Measurements from ENCODE around the gene SNHG17.
"Not testable (repeated sequence)": the region's sequence is repeated elsewhere in the genome, so short reads cannot be mapped to it uniquely, and the experiment has no call there.

SNHG17 gene

DNA sequence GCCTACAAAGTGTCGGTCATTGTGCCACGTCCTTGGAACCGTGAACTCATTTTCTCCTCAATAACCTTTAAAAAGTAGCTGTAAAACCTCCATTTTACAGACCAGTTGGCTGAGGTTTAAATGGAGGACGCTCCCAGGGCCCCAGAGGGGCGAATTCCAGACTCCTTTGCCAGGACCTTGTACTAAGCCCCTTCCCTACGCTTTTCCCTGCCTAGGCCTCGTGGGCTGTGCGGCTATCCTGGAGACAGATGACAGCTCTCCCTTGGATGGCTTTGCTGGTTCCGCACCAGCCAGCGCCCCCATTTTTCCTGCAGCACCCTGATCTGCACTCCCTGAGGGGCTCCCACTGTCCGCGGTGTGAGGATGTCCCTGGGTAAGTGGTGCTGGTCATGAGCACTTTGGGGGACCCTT lies 12.1 kb upstream of the SNHG17 start:
- Histone ChIP-seq H3K4me3 (ENCODE audit: extremely low read depth, insufficient read depth, low read length, poor library complexity, severe bottlenecking) (peak overlapping the region; percentile 88), H3K9me3 (ENCODE audit: control insufficient read depth, low read length) (no peaks in the 10 kb centered on the region), H3K36me3 (ENCODE audit: control insufficient read depth, insufficient read depth, low read length) (peaks cover 35% of the 10 kb centered on the region), H3K27ac (ENCODE audit: low read depth, low read length, severe bottlenecking) (no peak overlapping the region), H3K4me1 (ENCODE audit: control insufficient read depth, insufficient read depth, low read length, poor library complexity, severe bottlenecking) (peaks cover 29% of the 10 kb centered on the region)
- whole genome bisulfite sequencing, 2 experiments (ENCODE audit: insufficient coverage in 2 of 2) = 66 to 88% methylated on average over 9 to 10 of the region's 12 CpGs

DNA sequence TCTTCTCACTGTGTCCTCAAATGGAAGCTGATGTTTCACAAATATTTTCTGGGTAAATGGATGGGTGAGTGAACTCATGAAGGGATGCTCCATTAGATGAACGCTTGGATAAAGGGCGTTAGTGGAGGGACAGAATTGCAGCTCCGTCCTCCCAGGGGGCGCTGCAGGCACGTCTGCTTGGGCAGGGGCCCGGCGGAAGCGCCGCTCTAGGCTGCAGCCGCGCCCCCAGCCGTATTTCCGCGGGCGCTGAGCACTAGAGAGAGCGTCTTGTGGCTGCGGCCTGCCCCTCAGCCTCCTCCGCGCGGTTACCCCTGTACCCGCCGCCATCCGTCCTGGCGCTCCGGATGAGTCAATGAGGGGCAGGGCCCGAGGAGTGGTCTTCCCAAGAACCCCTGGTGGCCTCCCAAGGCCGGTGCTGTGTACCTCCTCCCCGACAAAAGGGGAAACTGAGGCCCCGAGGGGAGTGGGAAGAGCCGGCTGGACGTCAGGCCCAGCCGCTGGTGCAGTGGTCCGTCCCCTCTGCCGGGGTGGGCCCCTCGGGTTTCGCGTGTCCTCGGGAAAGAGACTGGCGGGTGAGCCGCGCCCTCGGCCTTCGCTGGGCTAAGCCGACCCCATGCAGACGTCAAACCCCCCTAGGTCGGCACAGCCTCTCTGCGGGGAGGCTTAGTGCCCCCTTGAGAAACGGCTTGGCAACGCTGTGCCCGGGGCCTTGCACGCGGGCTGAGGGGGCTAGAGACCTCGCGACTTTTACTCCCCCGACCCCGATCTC lies 11.5 kb upstream of the SNHG17 start:
- 4 to 6% methylated on average over 49 to 53 of the region's 56 CpGs for WGBS, 2 experiments (ENCODE audit: insufficient coverage in 2 of 2)
- Histone ChIP-seq H3K4me1 (ENCODE audit: control insufficient read depth, insufficient read depth, low read length, poor library complexity, severe bottlenecking) (peaks cover 26% of the 10 kb centered on the region), H3K27ac (ENCODE audit: low read depth, low read length, severe bottlenecking) (no peak overlapping the region), H3K4me3 (ENCODE audit: extremely low read depth, insufficient read depth, low read length, poor library complexity, severe bottlenecking) (peak overlapping the region; percentile 88), H3K9me3 (ENCODE audit: control insufficient read depth, low read length) (no peaks in the 10 kb centered on the region), H3K36me3 (ENCODE audit: control insufficient read depth, insufficient read depth, low read length) (peaks cover 35% of the 10 kb centered on the region)

DNA sequence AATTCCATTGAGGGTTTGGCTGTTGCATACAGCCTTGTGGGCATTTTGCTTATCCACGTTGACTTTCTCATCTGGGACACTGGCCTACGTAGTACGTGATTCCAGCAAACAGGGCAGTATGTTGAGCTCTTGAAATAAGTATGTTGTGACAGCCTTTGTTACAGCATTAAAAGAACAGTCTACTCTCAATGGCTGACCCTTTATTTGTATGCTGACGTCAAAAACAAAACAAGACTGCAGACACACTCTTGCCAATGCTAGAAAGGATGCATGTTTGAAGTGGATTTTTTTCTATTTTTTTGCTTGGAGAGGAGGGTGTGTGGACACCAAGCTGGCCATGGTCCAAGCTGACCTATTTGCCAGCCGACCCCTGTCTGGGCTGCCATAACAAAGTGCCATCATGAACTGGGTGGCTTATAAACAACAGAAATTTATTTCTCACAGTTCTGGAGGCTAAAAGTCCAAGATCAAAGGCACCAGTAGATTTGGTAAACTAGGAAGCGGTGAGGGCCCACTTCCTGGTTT lies 10.8 kb upstream of the SNHG17 start:
- peak overlapping the region; percentile 88 for H3K4me3 ChIP-seq (ENCODE audit: extremely low read depth, insufficient read depth, low read length, poor library complexity, severe bottlenecking)

DNA sequence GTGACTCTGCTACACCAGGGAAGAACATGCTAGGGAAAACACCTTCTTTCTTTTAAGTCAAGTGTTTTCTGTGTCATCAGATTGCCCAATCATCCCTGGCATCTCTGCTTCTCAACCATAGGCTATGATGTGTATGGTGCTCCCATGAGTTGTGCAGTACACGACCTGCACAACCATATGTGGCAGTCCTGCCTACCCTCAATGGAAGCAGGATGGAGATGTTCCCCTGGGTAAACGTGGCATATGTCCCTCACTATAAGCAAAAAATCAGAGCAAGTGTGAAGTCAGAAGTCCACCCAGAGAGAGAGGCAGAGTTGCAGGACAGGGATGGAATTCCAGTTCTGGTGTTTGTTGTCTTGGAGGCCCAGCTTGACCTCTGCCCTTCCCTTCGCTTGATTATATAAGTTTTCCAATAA lies 10.3 kb upstream of the SNHG17 start:
- Histone ChIP-seq H3K9me3 (ENCODE audit: control insufficient read depth, low read length) (no peaks in the 10 kb centered on the region), H3K27ac (ENCODE audit: low read depth, low read length, severe bottlenecking) (no peak overlapping the region), H3K36me3 (ENCODE audit: control insufficient read depth, insufficient read depth, low read length) (peaks cover 24% of the 10 kb centered on the region), H3K4me3 (ENCODE audit: extremely low read depth, insufficient read depth, low read length, poor library complexity, severe bottlenecking) (no peak overlapping the region), H3K4me1 (ENCODE audit: control insufficient read depth, insufficient read depth, low read length, poor library complexity, severe bottlenecking) (peaks cover 15% of the 10 kb centered on the region)
- WGBS, 2 experiments (ENCODE audit: insufficient coverage in 2 of 2) = 83 to 84% methylated on average over 1 to 2 of the region's 3 CpGs

More for the DNA sequence above, 10.8 kb upstream of the SNHG17 start:
- H3K4me1 ChIP-seq (ENCODE audit: control insufficient read depth, insufficient read depth, low read length, poor library complexity, severe bottlenecking) = peaks cover 21% of the 10 kb centered on the region
- no peak overlapping the region for H3K27ac ChIP-seq (ENCODE audit: low read depth, low read length, severe bottlenecking)
- H3K36me3 ChIP-seq (ENCODE audit: control insufficient read depth, insufficient read depth, low read length) = peaks cover 30% of the 10 kb centered on the region
- H3K9me3 ChIP-seq (ENCODE audit: control insufficient read depth, low read length) = no peaks in the 10 kb centered on the region
- WGBS, 2 experiments (ENCODE audit: insufficient coverage in 2 of 2) = 92 to 95% methylated on average over 2 to 5 of the region's 6 CpGs

DNA sequence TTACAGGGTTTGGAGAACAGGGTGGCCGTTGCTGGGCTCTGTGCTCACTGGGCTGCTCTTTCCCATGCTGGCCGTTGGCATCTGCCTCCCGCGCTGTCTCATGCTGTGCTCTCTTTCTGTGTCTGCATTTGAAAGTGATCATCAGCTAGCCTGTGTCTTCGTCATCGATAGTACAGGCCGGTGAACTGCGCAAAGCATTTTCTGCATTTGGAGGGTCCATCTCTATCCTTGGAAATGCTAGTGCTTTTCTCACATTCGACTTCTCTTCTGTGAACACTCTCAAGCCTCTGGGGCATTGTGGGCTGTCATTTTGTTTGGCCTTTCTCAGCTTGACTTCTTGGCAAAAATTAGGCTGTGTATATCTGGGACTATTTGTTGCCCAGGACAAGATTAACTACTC lies 6.8 kb upstream of the SNHG17 start:
- H3K4me1 ChIP-seq (ENCODE audit: control insufficient read depth, insufficient read depth, low read length, poor library complexity, severe bottlenecking) = no peaks in the 10 kb centered on the region
- no peaks in the 10 kb centered on the region for H3K9me3 ChIP-seq (ENCODE audit: control insufficient read depth, low read length)
- H3K27ac ChIP-seq (ENCODE audit: low read depth, low read length, severe bottlenecking) = no peak overlapping the region
- H3K36me3 ChIP-seq (ENCODE audit: control insufficient read depth, insufficient read depth, low read length) = no peaks in the 10 kb centered on the region
- no peak overlapping the region for H3K4me3 ChIP-seq (ENCODE audit: extremely low read depth, insufficient read depth, low read length, poor library complexity, severe bottlenecking)
- 54 to 58% methylated on average over 8 to 9 of the region's 9 CpGs for WGBS, 2 experiments (ENCODE audit: insufficient coverage in 2 of 2)

DNA sequence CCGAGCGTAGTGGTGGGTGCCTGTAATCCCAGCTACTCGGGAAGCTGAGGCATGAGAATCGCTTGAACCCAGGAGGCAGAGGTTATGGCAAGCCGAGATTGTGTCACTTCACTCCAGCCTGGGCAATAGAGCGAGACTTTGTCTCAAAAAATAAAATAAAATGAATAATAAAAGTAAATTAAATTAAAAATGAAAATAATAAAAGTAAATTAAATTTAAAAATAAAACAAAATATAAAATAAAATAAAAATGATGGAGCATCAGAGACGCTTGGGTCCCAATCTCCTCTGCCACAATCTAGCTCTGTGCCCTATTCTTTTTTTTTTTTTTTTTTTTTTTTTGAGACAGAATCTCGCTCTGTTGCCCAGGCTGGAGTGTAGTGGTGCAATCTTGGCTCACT lies 6.0 kb upstream of the SNHG17 start:
- H3K36me3 ChIP-seq (ENCODE audit: control insufficient read depth, insufficient read depth, low read length); H3K4me1 ChIP-seq (ENCODE audit: control insufficient read depth, insufficient read depth, low read length, poor library complexity, severe bottlenecking); H3K9me3 ChIP-seq (ENCODE audit: control insufficient read depth, low read length); H3K4me3 ChIP-seq (ENCODE audit: extremely low read depth, insufficient read depth, low read length, poor library complexity, severe bottlenecking); H3K27ac ChIP-seq (ENCODE audit: low read depth, low read length, severe bottlenecking): not testable (repeated sequence)
- WGBS, 2 experiments (ENCODE audit: insufficient coverage in 2 of 2) = 88 to 95% methylated on average over 4 to 5 of the region's 8 CpGs

DNA sequence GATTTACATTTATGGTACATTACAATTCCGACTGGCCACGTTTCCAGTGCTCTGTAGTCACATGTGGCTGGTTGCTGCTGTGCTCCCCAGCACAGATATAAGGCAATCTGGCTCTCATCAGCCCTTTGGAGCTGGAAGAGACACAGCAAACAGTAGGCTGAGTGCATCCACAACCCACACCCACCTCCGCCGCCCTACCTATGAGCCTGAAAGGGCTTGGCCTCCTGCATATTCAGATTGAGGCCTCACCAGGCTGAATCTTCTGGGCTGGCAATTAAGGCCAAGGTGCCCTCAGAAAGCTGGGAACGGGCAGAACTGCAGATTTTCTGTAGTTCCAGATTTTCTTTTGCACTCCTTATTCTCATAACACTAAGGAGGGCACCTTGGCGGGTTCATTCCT lies 2.7 kb upstream of the SNHG17 start:
- no peak overlapping the region for H3K4me3 ChIP-seq (ENCODE audit: extremely low read depth, insufficient read depth, low read length, poor library complexity, severe bottlenecking)
- H3K36me3 ChIP-seq (ENCODE audit: control insufficient read depth, insufficient read depth, low read length) = peaks cover 17% of the 10 kb centered on the region
- H3K4me1 ChIP-seq (ENCODE audit: control insufficient read depth, insufficient read depth, low read length, poor library complexity, severe bottlenecking) = peaks cover 8% of the 10 kb centered on the region
- WGBS, 2 experiments (ENCODE audit: insufficient coverage in 2 of 2) = 71 to 93% methylated on average over 3 of the region's 6 CpGs
- H3K9me3 ChIP-seq (ENCODE audit: control insufficient read depth, low read length) = no peaks in the 10 kb centered on the region
- no peak overlapping the region for H3K27ac ChIP-seq (ENCODE audit: low read depth, low read length, severe bottlenecking)

DNA sequence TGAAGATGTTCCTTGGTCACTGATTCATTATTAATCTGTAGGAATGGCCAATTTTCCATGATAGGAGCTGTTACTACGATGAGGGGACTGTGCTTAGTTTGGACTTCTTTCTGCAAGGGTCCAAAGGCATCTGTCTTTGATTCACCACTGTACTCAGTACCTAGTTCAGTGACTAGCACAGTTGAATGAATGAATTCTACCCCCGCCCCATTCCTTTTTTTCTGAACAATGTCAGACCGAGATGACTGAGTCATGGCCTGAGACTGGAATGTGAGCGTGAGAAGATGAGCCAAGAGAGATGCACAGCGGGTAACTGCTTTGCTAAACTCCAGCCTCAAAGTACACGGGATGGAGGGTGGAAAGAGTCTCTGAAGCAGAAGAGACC lies 419 bp upstream of the SNHG17 start:
- Histone ChIP-seq H3K36me3 (ENCODE audit: control insufficient read depth, insufficient read depth, low read length) (peaks cover 39% of the 10 kb centered on the region), H3K4me3 (ENCODE audit: extremely low read depth, insufficient read depth, low read length, poor library complexity, severe bottlenecking) (peak overlapping the region; percentile 87), H3K9me3 (ENCODE audit: control insufficient read depth, low read length) (no peaks in the 10 kb centered on the region), H3K27ac (ENCODE audit: low read depth, low read length, severe bottlenecking) (peak overlapping the region; percentile 88), H3K4me1 (ENCODE audit: control insufficient read depth, insufficient read depth, low read length, poor library complexity, severe bottlenecking) (peaks cover 12% of the 10 kb centered on the region)
- 60 to 76% methylated on average over 4 to 6 of the region's 6 CpGs for WGBS, 2 experiments (ENCODE audit: insufficient coverage in 2 of 2)

DNA sequence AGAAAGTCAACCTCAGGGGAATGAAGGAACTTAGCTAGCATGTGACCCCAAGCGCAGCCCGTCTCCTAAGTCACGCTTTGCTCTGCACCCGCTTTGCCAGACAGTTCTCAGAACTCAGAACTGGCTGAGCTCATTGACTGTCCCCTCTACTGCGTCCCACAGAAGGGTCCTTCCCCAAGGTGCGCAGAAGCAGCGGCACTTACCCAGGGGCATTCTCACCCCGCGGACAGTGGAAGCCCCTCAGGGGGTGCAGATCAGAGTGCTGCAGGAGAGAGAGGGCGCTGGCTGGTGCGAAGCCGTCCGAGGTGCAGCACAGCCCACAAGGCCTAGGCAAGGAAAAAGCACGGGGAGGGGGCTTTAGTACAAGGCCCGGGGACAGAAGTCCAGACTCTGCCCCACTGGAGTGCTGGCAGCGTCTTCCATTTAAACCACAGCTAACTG lies 807 bp downstream of the SNHG17 start:
- H3K4me3 ChIP-seq (ENCODE audit: extremely low read depth, insufficient read depth, low read length, poor library complexity, severe bottlenecking) = peak overlapping the region; percentile 87
- H3K9me3 ChIP-seq (ENCODE audit: control insufficient read depth, low read length) = no peaks in the 10 kb centered on the region
- H3K27ac ChIP-seq (ENCODE audit: low read depth, low read length, severe bottlenecking) = peak overlapping the region; percentile 88
- peaks cover 12% of the 10 kb centered on the region for H3K4me1 ChIP-seq (ENCODE audit: control insufficient read depth, insufficient read depth, low read length, poor library complexity, severe bottlenecking)
- peaks cover 50% of the 10 kb centered on the region for H3K36me3 ChIP-seq (ENCODE audit: control insufficient read depth, insufficient read depth, low read length)
- WGBS, 2 experiments (ENCODE audit: insufficient coverage in 2 of 2) = 3 to 6% methylated on average over 12 to 14 of the region's 16 CpGs

DNA sequence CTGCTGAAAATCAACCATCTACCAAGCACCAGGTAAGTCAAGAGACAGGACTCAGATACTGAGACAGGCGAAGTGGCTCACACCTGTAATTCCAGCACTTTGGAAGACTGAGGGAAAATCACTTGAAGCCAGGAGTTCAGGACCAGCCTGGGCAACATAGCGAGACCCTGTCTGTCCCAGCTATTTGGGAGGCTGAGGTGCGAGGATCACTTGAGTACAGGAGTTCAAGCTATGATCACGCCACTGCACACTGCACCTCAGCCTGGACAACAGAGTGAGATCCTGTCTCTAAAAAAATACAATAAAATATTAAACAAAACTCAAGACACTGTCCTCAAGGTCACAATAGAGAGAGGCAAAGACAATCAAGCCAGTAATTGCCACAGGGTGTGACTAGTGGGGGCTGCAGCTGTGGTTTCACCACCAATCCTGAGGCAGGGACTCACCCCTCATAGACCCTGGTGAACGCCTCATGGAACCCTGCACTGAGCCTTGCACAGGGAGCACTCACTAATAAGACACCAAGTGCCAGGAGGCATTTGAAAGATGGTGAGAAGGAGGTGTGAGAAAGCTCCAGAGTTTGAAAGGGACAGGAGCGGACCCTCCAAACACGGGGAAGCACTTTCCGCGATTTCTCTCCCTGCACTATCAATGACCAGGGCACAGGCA lies 1.7 kb downstream of the SNHG17 start:
- Histone ChIP-seq H3K4me3 (ENCODE audit: extremely low read depth, insufficient read depth, low read length, poor library complexity, severe bottlenecking) (peak overlapping the region; percentile 87), H3K27ac (ENCODE audit: low read depth, low read length, severe bottlenecking) (no peak overlapping the region), H3K9me3 (ENCODE audit: control insufficient read depth, low read length) (no peaks in the 10 kb centered on the region), H3K36me3 (ENCODE audit: control insufficient read depth, insufficient read depth, low read length) (peaks cover 59% of the 10 kb centered on the region), H3K4me1 (ENCODE audit: control insufficient read depth, insufficient read depth, low read length, poor library complexity, severe bottlenecking) (peaks cover 17% of the 10 kb centered on the region)
- 78 to 91% methylated on average over 8 of the region's 9 CpGs for WGBS, 2 experiments (ENCODE audit: insufficient coverage in 2 of 2)

DNA sequence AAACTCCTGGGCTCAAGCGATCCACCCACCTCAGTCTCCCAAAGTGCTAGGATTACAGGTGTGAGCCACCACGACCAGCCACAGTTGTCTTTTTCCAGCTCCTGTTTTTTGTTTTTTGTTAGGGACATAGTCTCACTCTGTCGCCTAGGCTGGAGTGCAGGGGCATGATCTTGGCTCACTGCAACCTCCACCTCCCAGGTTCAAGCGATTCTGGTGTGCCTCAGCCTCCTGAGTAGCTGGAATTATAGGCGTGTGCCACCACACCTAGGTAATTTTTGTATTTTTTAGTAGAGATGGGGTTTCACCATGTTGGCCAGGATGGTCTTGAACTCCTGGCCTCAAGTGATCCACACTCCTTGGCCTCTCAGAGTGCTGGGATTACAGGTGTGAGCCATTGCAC lies 2.3 kb downstream of the SNHG17 start:
- H3K4me3 ChIP-seq (ENCODE audit: extremely low read depth, insufficient read depth, low read length, poor library complexity, severe bottlenecking); H3K9me3 ChIP-seq (ENCODE audit: control insufficient read depth, low read length); H3K27ac ChIP-seq (ENCODE audit: low read depth, low read length, severe bottlenecking): not testable (repeated sequence)
- WGBS, 2 experiments (ENCODE audit: insufficient coverage in 2 of 2) = 88 to 95% methylated on average over 3 of the region's 5 CpGs
- Histone ChIP-seq H3K4me1 (ENCODE audit: control insufficient read depth, insufficient read depth, low read length, poor library complexity, severe bottlenecking) (peaks cover 22% of the 10 kb centered on the region), H3K36me3 (ENCODE audit: control insufficient read depth, insufficient read depth, low read length) (peaks cover 65% of the 10 kb centered on the region)
